Endodermal cell (in vitro differentiated cells): ENCODE results near the gene MLXIP. TPM values are rescaled to one million over a fixed set of nuclear protein-coding genes. Genes with fewer than 3 reads are reported as not detected.

Experiments
- DNase-seq: peaks from one replicate; pipeline ENCODE4 v3.0.0-alpha.2; 2017
- H3K27ac ChIP-seq: 2 replicates; pipeline ENCODE4 v1.5.1; 2013; ENCODE audit warnings: mild to moderate bottlenecking, low read depth, low read length, moderate library complexity
- H3K27me3 ChIP-seq: 2 replicates; pipeline ENCODE4 v1.6.1; 2013; ENCODE audit warnings: mild to moderate bottlenecking, low read length, moderate library complexity; ENCODE audit not compliant: insufficient read depth, control insufficient read depth, poor library complexity, severe bottlenecking
- H3K36me3 ChIP-seq: 2 replicates; pipeline ENCODE4 v1.7.0; 2013; ENCODE audit warnings: mild to moderate bottlenecking, low read length, moderate library complexity; ENCODE audit not compliant: control insufficient read depth, insufficient read depth
- H3K4me1 ChIP-seq: one replicate; pipeline ENCODE4 v1.7.0; 2013; ENCODE audit warnings: low read length; ENCODE audit not compliant: control insufficient read depth, insufficient read depth
- H3K4me3 ChIP-seq: 2 replicates; pipeline ENCODE4 v1.5.1; 2013; ENCODE audit warnings: mild to moderate bottlenecking, low read length, moderate library complexity
- H3K9ac ChIP-seq: 2 replicates; pipeline ENCODE4 v1.6.1; 2013; ENCODE audit warnings: mild to moderate bottlenecking, low read length, moderate library complexity; ENCODE audit not compliant: poor library complexity, severe bottlenecking; ENCODE audit errors: extremely low read depth
- H3K9me3 ChIP-seq: 2 replicates; pipeline ENCODE4 v1.6.1; 2013; ENCODE audit warnings: mild to moderate bottlenecking, low read length, moderate library complexity; ENCODE audit not compliant: control insufficient read depth
- H3K27ac Mint-ChIP-seq: 2 replicates; pipeline ENCODE4 v1.8.0; 2020; ENCODE audit warnings: mixed read lengths
- H3K27me3 Mint-ChIP-seq: 2 replicates; pipeline ENCODE4 v1.8.0; 2021; ENCODE audit warnings: mild to moderate bottlenecking, mixed read lengths; ENCODE audit not compliant: insufficient read depth
- H3K36me3 Mint-ChIP-seq: 2 replicates; pipeline ENCODE4 v1.8.0; 2020; ENCODE audit warnings: low read depth, mixed read lengths
- H3K4me1 Mint-ChIP-seq: 2 replicates; pipeline ENCODE4 v1.8.0; 2020; ENCODE audit warnings: mixed read lengths
- H3K4me3 Mint-ChIP-seq: 2 replicates; pipeline ENCODE4 v1.8.0; 2020; ENCODE audit warnings: mild to moderate bottlenecking, moderate library complexity, mixed read lengths
- H3K9me3 Mint-ChIP-seq: 2 replicates; pipeline ENCODE4 v1.8.0; 2020; ENCODE audit warnings: mild to moderate bottlenecking, mixed read lengths
- WGBS, 2 experiments: methylation state at CpG; one replicate each; pipeline versions ENCODE4 v1.1.5 to v1.1.7; 2013; ENCODE audit warnings: missing lambda C conversion rate in 2 of 2, mixed read lengths in 1 of 2; ENCODE audit not compliant: insufficient coverage in 1 of 2, insufficient read length in 1 of 2; 5-methylcytosine and 5-hydroxymethylcytosine counted together
- total RNA-seq, 2 donors: library from RNA; stranded (reverse); fragmentation: NEBNext Ultra II Directional in 1 of 2; extraction: Animal tissue kit (Norgen Biotek cat#: 25700) in 1 of 2; gene quantifications; 2 replicates in 1 of 2; 3 replicates in 1 of 2; pipeline ENCODE4 v1.2.1, GENCODE V29; 2021
- TF ChIP-seq, protein P1 (sequence below): fragments of 200-600 bp; sonication (generic); conservative IDR thresholded peaks from 2 replicates; pipeline ENCODE4 v1.5.0; 2021; ENCODE audit warnings: antibody characterized with exemption, mild to moderate bottlenecking

MLXIP gene
- total RNA-seq, 2 donors from 2014 or later: 27.4 to 32.2 TPM

DNA sequence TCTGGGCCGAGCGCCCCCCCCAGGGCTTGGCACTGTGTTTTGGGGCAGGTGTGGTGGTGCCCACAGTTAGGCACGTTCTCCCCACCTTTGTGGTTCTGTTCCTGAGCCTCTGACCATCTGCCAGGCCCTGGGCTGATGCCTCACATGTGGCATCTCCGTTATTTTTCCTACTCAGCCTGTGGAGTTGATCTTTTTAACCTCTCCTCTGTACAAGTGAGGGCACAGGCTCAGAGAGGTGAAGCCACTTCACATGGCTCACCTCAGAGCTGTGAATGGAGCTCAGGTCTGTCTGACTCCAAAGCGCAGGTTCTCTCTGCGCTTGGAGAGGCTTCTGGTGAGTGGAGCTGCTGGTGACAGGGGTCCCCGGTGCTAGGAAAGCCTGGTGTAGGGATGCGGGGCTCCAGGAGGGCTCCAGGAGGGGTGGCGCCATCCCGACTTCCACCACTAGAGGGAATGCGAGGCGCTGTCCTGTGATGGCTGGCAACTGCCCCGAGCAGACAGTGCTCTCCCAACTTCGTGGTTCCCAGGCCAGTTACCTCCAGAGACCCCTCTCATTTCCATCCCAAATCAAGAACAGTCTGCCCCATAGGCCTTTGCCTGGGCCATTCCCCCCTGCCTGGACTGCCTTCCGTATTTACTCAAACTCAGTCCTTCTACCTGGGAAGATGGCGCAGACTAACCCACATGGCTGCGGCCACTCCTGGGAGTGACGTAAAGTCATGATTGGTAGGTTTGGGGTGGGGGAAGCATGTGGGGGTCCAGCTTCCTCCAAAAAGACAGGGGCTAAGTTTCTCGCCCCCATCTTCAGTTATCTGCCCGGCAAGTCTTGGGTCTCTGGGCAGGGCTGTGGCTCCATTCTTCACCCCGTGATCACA lies 47.0 kb upstream of the MLXIP start:
- Histone ChIP-seq H3K36me3 (peaks cover 19% of the 10 kb centered on the region), H3K4me3 (no peak overlapping the region), H3K9me3 (no peaks in the 10 kb centered on the region), H3K4me1 (no peaks in the 10 kb centered on the region), H3K27ac (no peak overlapping the region), H3K27me3 (no peaks in the 10 kb centered on the region), H3K9ac (no peak overlapping the region)
- Mint-ChIP-seq H3K27ac (peak overlapping the region; percentile 16), H3K36me3 (peaks cover 21% of the 10 kb centered on the region), H3K4me1 (peaks cover 2% of the 10 kb centered on the region), H3K9me3 (no peaks in the 10 kb centered on the region), H3K27me3 (no peaks in the 10 kb centered on the region), H3K4me3 (no peak overlapping the region)
- TF ChIP-seq, protein P1, sequence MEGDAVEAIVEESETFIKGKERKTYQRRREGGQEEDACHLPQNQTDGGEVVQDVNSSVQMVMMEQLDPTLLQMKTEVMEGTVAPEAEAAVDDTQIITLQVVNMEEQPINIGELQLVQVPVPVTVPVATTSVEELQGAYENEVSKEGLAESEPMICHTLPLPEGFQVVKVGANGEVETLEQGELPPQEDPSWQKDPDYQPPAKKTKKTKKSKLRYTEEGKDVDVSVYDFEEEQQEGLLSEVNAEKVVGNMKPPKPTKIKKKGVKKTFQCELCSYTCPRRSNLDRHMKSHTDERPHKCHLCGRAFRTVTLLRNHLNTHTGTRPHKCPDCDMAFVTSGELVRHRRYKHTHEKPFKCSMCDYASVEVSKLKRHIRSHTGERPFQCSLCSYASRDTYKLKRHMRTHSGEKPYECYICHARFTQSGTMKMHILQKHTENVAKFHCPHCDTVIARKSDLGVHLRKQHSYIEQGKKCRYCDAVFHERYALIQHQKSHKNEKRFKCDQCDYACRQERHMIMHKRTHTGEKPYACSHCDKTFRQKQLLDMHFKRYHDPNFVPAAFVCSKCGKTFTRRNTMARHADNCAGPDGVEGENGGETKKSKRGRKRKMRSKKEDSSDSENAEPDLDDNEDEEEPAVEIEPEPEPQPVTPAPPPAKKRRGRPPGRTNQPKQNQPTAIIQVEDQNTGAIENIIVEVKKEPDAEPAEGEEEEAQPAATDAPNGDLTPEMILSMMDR: peak; percentile 92
- DNase-seq: peak; percentile 96
- WGBS, 2 experiments: 74 to 86% methylated on average over 13 to 20 of the region's 21 CpGs

DNA sequence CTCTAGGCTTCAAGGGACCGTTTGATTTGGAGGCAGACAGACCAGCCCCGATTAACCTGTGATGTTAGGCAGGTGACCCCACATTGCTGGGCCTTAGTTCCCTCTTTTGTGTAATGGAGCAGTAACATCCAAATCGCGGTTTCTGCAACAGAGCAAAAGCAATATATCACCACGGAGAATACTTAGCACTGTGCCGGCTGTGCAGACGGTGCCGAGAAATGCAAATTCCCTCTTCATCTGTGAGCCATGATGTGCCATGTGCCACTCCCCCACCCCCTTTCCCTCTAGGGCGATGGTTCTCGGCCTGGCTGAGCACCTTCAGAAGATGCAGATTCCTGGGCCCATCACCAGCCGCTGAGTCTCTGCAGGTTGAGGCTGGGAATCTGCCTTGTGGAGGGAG lies 46.0 kb upstream of the MLXIP start:
- no peak for DNase-seq
- no peak overlapping the region for H3K27ac ChIP-seq
- H3K9me3 Mint-ChIP-seq: no peaks in the 10 kb centered on the region
- TF ChIP-seq, protein P1: no peak
- H3K4me1 ChIP-seq: no peaks in the 10 kb centered on the region
- no peaks in the 10 kb centered on the region for H3K27me3 Mint-ChIP-seq
- H3K4me1 Mint-ChIP-seq: peaks cover 2% of the 10 kb centered on the region
- WGBS, 2 experiments: 92 to 93% methylated on average over 7 to 11 of the region's 11 CpGs
- H3K4me3 ChIP-seq: no peak overlapping the region
- H3K9me3 ChIP-seq: no peaks in the 10 kb centered on the region
- no peaks in the 10 kb centered on the region for H3K27me3 ChIP-seq
- no peak overlapping the region for H3K4me3 Mint-ChIP-seq
- H3K36me3 Mint-ChIP-seq: peaks cover 28% of the 10 kb centered on the region
- H3K9ac ChIP-seq: no peak overlapping the region
- H3K36me3 ChIP-seq: peaks cover 24% of the 10 kb centered on the region
- no peak overlapping the region for H3K27ac Mint-ChIP-seq

DNA sequence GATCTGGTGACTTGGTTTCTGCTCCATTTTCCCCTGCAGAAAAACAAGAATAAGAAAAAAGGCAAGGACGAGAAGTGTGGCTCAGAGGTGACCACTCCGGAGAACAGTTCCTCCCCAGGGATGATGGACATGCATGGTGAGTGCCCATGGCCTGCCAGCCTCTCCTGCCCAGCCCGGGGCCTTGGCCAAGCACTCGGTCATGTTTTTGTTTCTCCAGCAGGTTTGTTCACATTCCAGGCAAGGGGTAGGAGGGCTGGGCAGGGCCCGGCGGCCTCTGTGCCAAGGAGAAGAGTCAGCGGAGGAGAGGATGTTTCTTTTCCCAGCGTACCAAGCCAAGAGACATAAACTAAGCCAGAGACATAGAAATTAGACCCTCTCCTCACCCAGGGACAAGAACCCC lies 43.3 kb upstream of the MLXIP start:
- Mint-ChIP-seq H3K4me3 (no peak overlapping the region), H3K9me3 (no peaks in the 10 kb centered on the region), H3K36me3 (peaks cover 38% of the 10 kb centered on the region), H3K27ac (peak overlapping the region; percentile 11), H3K27me3 (no peaks in the 10 kb centered on the region), H3K4me1 (no peaks in the 10 kb centered on the region)
- DNase-seq: no peak
- Histone ChIP-seq H3K9me3 (no peaks in the 10 kb centered on the region), H3K27me3 (no peaks in the 10 kb centered on the region), H3K9ac (no peak overlapping the region), H3K4me3 (no peak overlapping the region), H3K36me3 (peaks cover 36% of the 10 kb centered on the region), H3K4me1 (no peaks in the 10 kb centered on the region), H3K27ac (no peak overlapping the region)
- 96 to 100% methylated on average over 2 to 8 of the region's 8 CpGs for WGBS, 2 experiments
- TF ChIP-seq, protein P1: no peak
